CD4-positive, alpha-beta T cell (primary cell): ENCODE data around the gene ADGRB3. TPM values are rescaled to one million over a fixed set of nuclear protein-coding genes. Genes with fewer than 3 reads are reported as not detected.
A peak's percentile ranks its signal among the peaks of the same experiment; 100 is the strongest.
"Not testable (repeated sequence)": the region's sequence is repeated elsewhere in the genome, so short reads cannot be mapped to it uniquely, and the experiment has no call there.

Source experiments
- ATAC-seq: fragments of 200-7000 bp; cut with Tn5 transposase; one replicate; pipeline ENCODE4 v1.10.0; 2022; ENCODE audit warnings: mild to moderate bottlenecking; ENCODE audit not compliant: poor library complexity
- CTCF ChIA-PET: fragments of 350-600 bp; sonication (Branson Sonifier 250); formaldehyde crosslinking; loops from one replicate; lab custom pipeline; 2021; ENCODE audit warnings: antibody characterized with exemption, inconsistent platforms; lab: Charles Lee
- POLR2A ChIA-PET: fragments of 350-600 bp; sonication (Branson Sonifier 250); formaldehyde crosslinking; loops from one replicate; lab custom pipeline; 2021; ENCODE audit warnings: antibody characterized with exemption, inconsistent platforms; lab: Charles Lee
- DNase-seq, 14 experiments: peaks; one replicate each; pipeline ENCODE4 v3.0.0-alpha.2; 2013 to 2020; ENCODE audit warnings: mixed read lengths in 2 of 14
- H3K27ac ChIP-seq, 2 donors: one replicate each; pipeline versions ENCODE4 v1.5.1 to v1.7.0; 2013; ENCODE audit warnings: low read length in 2 of 2, low read depth in 1 of 2, mild to moderate bottlenecking in 1 of 2
- H3K27me3 ChIP-seq, 2 experiments: 1 replicate in 1 of 2; 2 replicates in 1 of 2; pipeline versions ENCODE4 v1.6.1 to v1.7.0; 2013; ENCODE audit warnings: low read length in 2 of 2, control low read depth in 1 of 2, mild to moderate bottlenecking in 1 of 2, moderate library complexity in 1 of 2; ENCODE audit not compliant: insufficient read depth in 2 of 2, control insufficient read depth in 1 of 2
- H3K36me3 ChIP-seq: one replicate; pipeline ENCODE4 v1.6.1; 2013; ENCODE audit warnings: low read length, control low read depth; ENCODE audit not compliant: insufficient read depth
- H3K4me1 ChIP-seq: one replicate; pipeline ENCODE4 v1.6.1; 2013; ENCODE audit warnings: low read length, control low read depth; ENCODE audit not compliant: insufficient read depth
- H3K4me3 ChIP-seq: one replicate; pipeline ENCODE4 v1.5.1; 2013; ENCODE audit warnings: mild to moderate bottlenecking, low read length, moderate library complexity
- H3K9me3 ChIP-seq, 2 experiments: 1 replicate in 1 of 2; 2 replicates in 1 of 2; pipeline versions ENCODE4 v1.6.1 to v1.7.0; 2013; ENCODE audit warnings: low read length in 2 of 2, mild to moderate bottlenecking in 2 of 2, control low read depth in 1 of 2, moderate library complexity in 1 of 2; ENCODE audit not compliant: control insufficient read depth in 1 of 2, insufficient read depth in 1 of 2
- H3K27ac Mint-ChIP-seq: one replicate; pipeline ENCODE4 v1.8.0; 2020; ENCODE audit warnings: mixed read lengths
- H3K27me3 Mint-ChIP-seq: one replicate; pipeline ENCODE4 v1.8.0; 2021; ENCODE audit warnings: mixed read lengths
- H3K36me3 Mint-ChIP-seq: one replicate; pipeline ENCODE4 v1.8.0; 2021; ENCODE audit warnings: low read depth, mixed read lengths
- H3K4me1 Mint-ChIP-seq: one replicate; pipeline ENCODE4 v1.8.0; 2021; ENCODE audit warnings: low read depth, mixed read lengths
- H3K4me3 Mint-ChIP-seq: one replicate; pipeline ENCODE4 v1.8.0; 2020; ENCODE audit warnings: mild to moderate bottlenecking, mixed read lengths
- H3K9me3 Mint-ChIP-seq: one replicate; pipeline ENCODE4 v1.8.0; 2020; ENCODE audit warnings: mixed read lengths
- intact Hi-C, 2 experiments: fragments of 100-400 bp; cut with DNase I in 1 of 2; cut with micrococcal nuclease in 1 of 2; formaldehyde crosslinking; loops; one replicate each; pipeline versions ENCODE4 v1.15.1 to v1.9.0; 2023 to 2025; cut with DNase I, micrococcal nuclease
- total RNA-seq, 174 experiments: library from RNA in 2 of 174; stranded (reverse) in 2 of 174; gene quantifications; one replicate each; pipeline ENCODE4 v1.2.3 and lab custom pipeline; 2021 to 2026
- TF ChIP-seq, protein P1 (sequence below): fragments of 200-600 bp; IDR thresholded peaks from one replicate; pipeline ENCODE4 v1.8.0; 2022; ENCODE audit warnings: antibody characterized with exemption, mild to moderate bottlenecking

Gene ADGRB3
- total RNA-seq, 2 experiments from 2014 or later, result not detected

DNA sequence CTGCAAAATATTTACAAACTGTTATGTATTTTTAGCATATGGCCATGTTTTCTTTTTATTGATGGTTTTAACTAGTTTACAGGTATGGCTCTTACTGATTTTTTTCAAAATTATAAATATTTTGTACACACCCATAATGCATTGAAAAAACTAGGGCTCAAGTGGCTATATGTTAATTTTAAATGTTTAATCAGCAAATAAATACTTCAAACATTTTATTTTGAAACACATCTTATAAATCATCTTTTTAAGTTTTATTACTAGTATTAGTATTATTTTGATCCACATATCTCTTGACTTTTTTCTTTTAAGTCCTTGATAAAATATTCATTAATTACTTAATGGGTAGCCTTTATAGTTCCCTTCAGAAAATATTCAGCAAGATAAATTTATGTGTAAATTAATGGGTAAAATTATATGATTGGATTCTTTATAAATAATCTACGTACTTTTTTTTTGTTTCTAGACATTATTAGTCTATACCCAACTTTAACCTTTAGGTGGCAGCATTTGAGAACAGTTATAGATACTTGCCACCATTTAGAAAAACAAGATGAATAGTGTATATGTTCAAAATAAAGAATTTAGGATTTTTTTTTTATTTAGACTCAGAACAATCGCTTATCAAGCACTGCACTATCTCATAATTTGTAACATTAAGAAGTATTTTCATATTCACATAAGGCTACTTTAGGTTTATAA is 241.9 kb downstream of the ADGRB3 start:
- no peaks in the 10 kb centered on the region for H3K4me1 Mint-ChIP-seq
- H3K36me3 Mint-ChIP-seq, result no peaks in the 10 kb centered on the region
- Histone ChIP-seq H3K9me3 (peaks cover 0 to 3% of the 10 kb centered on the region in 2 experiments), H3K36me3 (no peaks in the 10 kb centered on the region), H3K27ac (no peak overlapping the region), H3K4me1 (no peaks in the 10 kb centered on the region), H3K27me3 (no peaks in the 10 kb centered on the region), H3K4me3 (no peak overlapping the region)
- POLR2A ChIA-PET, result no interaction called here
- CTCF ChIA-PET, result no interaction called here
- no peaks in the 10 kb centered on the region for H3K27me3 Mint-ChIP-seq
- H3K9me3 Mint-ChIP-seq, result no peaks in the 10 kb centered on the region
- no peak overlapping the region for H3K27ac Mint-ChIP-seq
- H3K4me3 Mint-ChIP-seq, result no peak overlapping the region
- DNase-seq (peak in 1 of 14 experiments; percentile 1), ATAC-seq (no peak)
- TF ChIP-seq, protein P1, sequence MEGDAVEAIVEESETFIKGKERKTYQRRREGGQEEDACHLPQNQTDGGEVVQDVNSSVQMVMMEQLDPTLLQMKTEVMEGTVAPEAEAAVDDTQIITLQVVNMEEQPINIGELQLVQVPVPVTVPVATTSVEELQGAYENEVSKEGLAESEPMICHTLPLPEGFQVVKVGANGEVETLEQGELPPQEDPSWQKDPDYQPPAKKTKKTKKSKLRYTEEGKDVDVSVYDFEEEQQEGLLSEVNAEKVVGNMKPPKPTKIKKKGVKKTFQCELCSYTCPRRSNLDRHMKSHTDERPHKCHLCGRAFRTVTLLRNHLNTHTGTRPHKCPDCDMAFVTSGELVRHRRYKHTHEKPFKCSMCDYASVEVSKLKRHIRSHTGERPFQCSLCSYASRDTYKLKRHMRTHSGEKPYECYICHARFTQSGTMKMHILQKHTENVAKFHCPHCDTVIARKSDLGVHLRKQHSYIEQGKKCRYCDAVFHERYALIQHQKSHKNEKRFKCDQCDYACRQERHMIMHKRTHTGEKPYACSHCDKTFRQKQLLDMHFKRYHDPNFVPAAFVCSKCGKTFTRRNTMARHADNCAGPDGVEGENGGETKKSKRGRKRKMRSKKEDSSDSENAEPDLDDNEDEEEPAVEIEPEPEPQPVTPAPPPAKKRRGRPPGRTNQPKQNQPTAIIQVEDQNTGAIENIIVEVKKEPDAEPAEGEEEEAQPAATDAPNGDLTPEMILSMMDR, result no peak
- intact Hi-C loops, result no loop called here

DNA sequence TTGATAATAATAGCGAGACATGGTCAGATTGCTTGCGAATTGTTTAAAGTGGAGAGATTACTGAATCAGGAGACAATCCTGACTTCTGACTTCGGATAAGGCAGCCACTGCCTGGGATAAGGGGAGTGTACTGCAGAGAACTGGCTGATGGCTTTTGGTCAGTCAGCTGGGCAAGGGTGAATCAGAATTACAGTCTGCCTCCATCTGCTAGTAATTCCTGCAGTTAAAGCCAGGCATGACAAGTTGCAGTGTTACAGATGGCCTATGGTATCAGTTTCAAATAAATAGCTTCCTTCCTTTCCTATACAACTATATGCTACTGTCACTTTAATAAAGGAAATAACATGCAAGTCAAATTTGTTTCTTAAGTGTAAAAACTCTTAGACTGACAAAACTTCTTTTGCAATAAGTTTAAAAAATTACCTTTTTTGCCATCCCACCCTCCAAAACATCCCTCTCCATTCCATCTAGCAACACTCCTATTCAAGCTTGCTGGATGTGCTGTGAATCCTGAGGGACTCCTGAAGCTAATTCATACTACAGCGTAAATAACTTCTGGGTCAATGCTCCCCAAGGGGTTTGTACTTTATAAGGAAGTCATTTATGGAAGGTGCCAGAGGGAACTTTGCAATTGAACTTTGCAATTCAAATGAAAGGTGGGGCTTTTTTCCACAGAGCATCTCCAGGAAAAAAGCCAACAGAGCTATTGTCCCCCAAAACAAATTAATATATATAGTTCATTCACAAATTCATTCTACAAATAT is 245.2 kb downstream of the ADGRB3 start:
- ATAC-seq (no peak), DNase-seq (no peak)
- Histone ChIP-seq H3K4me3 (no peak overlapping the region), H3K27ac (no peak overlapping the region), H3K36me3 (no peaks in the 10 kb centered on the region), H3K9me3 (peaks cover 0 to 3% of the 10 kb centered on the region in 2 experiments), H3K4me1 (no peaks in the 10 kb centered on the region), H3K27me3 (no peaks in the 10 kb centered on the region)
- Mint-ChIP-seq H3K27me3 (no peaks in the 10 kb centered on the region), H3K9me3 (peaks cover 7% of the 10 kb centered on the region), H3K4me3 (no peak overlapping the region), H3K27ac (no peak overlapping the region), H3K4me1 (no peaks in the 10 kb centered on the region), H3K36me3 (no peaks in the 10 kb centered on the region)
- TF ChIP-seq, protein P1, result no peak
- POLR2A ChIA-PET, result no interaction called here
- CTCF ChIA-PET, result no interaction called here
- intact Hi-C loops, result no loop called here

DNA sequence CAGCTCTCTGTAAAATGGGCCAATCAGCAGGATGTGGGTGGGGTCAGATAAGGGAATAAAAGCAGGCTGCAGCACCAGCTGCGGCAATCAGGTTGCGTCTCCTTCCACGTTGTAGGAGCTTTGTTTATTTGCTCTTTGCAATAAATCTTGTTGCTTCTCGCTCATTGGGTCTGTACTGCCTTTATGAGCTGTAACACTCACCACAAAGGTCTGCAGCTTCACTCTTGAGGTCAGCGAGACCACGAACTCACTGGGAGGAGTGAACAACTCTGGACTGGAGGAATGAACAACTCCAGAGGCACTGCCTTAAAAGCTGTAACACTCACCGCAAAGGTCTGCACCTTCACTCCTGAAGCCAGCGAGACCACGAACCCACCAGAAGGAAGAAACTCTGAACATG is 248.2 kb downstream of the ADGRB3 start:
- H3K27ac ChIP-seq, DNase-seq, H3K27me3 ChIP-seq, H3K36me3 Mint-ChIP-seq, intact Hi-C loops, H3K27ac Mint-ChIP-seq, POLR2A ChIA-PET, CTCF ChIA-PET, ATAC-seq, H3K4me3 Mint-ChIP-seq, H3K27me3 Mint-ChIP-seq, H3K4me1 ChIP-seq, H3K4me3 ChIP-seq, H3K9me3 Mint-ChIP-seq, H3K4me1 Mint-ChIP-seq, H3K9me3 ChIP-seq, H3K36me3 ChIP-seq: not testable (repeated sequence)
